AG09319 (cell line): Measurements from ENCODE around the gene LMBRD1.
"Not testable (repeated sequence)": the region's sequence is repeated elsewhere in the genome, so short reads cannot be mapped to it uniquely, and the experiment has no call there.

Experiments
- DNase-seq: peaks from one replicate; pipeline ENCODE4 v3.0.0-alpha.2; 2010; ENCODE audit warnings: low read depth; ENCODE audit errors: extremely low read depth
- TF ChIP-seq, protein P1 (sequence below): IDR thresholded peaks from 2 replicates; pipeline ENCODE4 v1.5.1; 2011; ENCODE audit warnings: low read depth, mild to moderate bottlenecking, inconsistent platforms, low read length, moderate library complexity

LMBRD1 gene

DNA sequence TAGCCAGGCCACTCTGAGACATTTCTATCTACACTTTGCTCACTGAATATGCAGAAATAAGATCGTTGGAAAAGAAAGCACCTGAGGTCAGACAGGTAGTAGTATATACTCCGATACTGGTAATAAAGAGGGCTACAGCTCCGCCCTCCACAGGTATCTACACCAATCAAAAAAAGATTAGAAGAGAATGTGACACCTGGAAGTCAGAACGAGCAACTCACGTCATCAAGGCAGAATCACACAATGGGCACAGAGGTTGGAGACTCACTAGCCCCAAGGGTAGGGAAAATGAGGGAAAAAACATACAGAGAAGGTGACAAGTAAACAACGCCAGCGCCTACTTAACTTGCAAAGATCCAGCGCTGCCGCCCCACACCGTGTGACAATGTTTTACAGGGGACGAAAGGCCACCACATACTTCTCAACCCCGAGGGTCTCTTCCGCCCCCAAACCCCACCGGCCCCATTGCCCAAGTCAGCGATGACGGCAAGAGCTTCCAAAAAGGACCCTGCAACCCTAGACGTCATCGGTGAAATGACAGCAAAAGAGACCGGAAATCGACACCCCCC is 653 bp downstream of the LMBRD1 start:
- no peak for DNase-seq
- TF ChIP-seq, protein P1, sequence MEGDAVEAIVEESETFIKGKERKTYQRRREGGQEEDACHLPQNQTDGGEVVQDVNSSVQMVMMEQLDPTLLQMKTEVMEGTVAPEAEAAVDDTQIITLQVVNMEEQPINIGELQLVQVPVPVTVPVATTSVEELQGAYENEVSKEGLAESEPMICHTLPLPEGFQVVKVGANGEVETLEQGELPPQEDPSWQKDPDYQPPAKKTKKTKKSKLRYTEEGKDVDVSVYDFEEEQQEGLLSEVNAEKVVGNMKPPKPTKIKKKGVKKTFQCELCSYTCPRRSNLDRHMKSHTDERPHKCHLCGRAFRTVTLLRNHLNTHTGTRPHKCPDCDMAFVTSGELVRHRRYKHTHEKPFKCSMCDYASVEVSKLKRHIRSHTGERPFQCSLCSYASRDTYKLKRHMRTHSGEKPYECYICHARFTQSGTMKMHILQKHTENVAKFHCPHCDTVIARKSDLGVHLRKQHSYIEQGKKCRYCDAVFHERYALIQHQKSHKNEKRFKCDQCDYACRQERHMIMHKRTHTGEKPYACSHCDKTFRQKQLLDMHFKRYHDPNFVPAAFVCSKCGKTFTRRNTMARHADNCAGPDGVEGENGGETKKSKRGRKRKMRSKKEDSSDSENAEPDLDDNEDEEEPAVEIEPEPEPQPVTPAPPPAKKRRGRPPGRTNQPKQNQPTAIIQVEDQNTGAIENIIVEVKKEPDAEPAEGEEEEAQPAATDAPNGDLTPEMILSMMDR = no peak

DNA sequence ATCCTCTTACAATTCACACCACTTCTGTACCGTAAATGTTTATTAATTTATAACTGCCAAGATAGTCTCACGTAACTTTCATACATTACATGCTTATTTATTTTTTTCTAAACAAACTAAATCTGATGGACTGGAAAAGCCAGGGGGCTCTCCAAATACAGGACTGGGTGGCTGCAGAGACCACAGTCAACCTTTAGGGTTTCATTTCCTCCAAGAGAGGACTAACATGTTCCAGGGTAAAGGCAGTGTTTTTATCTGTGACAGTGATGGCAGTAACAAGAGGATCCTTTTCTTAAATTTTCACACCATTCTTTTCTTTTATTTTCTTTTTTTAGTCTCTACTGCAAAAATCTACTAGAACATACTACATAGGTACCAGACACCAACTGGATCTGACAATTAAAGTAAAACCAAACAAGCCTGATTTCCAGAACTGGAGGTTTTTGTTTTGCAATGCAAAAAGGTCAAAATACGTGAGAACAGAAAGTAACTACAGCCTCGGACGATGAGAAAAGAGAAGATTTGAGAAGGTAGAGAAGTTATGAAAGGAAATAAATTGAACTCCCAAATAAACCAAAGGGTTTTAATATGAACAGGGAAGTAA is 1.2 kb downstream of the LMBRD1 start:
- DNase-seq = no peak
- TF ChIP-seq, protein P1 = no peak; the same call in 1 of the 2 replicates

DNA sequence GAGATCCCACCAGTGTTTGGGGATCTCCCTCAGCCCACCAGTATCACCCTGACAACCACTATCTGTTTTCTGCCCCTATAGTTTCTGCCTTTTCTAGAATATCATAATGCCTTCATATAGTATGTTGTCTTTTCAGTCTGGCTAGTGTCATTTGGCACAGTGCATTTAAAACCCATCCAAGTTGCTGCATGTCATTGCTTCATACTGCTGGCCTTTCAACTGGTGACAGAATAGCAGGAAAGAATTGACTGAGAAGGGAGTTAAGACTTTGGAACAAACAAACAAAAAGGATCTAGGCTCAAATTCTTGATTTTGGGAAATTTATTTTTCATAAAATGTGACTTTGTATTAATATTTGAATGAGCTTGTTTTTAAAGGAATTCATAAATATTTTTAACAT is 4.5 kb downstream of the LMBRD1 start:
- DNase-seq = no peak
- TF ChIP-seq, protein P1 = no peak

DNA sequence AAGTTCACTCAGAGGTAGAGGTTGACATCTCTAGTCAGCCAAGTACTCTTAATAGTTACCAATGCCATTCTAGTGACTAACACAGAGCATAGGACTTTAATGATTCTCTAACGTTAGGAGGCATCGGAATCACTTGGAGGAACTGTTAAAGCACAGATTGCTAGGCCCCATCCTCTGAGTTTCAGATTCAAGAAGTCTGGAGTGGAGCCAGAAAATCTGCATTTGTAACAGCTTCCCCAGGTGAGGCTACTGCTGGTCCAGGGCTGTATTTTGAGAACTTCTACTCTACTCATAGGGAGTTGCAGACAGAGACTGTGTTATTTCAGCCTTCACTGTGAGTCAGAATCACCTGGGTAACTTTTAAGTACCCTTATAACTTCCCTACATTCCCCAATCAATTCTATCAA is 5.7 kb downstream of the LMBRD1 start:
- TF ChIP-seq, protein P1 = no peak
- no peak for DNase-seq

DNA sequence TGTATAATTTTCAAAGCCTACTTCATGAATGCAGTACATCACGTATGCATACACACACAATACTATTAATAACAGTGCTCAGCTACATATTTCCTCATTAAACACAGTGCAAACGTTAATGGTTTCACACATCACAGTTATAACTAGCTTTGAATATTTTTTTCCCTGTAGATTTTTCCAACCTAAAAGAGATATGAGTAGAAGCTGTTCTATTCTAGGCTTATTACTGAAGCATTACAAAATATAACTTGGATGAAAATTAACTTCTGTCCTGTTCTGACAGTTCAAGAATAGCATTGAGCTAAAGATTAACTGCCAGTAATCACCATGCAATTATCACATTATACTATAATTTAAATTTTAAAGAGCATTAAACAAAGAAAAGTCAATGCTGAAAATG is 6.2 kb downstream of the LMBRD1 start:
- TF ChIP-seq, protein P1 = no peak
- DNase-seq = no peak

DNA sequence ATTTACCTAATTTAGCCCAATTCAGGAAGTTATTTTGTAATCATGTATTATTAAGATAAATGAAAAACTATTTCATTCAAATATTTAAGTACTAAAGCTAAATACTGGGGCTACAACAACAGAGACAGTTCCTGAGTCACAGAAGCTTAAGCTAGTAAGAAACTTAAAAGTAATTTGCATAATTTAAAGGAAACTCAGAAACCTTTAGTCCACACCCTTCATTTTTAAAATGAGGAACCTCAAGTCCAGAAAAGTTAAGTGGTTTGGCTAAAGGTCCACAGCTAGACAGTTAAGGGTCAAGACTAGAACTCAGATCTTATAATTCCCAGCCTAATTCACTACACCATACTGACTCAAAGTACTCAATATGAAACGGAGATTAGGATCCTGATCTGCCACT is 7.2 kb downstream of the LMBRD1 start:
- DNase-seq = no peak
- TF ChIP-seq, protein P1 = no peak

DNA sequence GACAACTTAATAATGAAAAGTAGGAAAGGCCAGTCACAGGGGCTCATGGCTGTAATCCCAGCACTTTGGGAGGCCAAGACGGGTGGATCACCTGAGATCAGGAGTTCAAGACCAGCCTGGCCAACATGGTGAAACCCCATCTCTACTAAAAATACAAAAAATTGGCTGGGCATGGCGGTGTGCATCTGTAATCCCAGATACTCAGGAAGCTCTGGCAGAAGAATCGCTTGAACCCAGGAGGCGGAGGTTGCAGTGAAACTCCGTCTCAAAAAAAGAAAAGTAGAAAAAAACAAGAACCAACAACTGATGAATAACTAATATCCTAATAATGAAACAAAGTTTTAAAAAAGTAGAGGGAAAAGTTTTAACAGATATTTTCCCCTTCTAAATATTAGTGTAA is 9.4 kb downstream of the LMBRD1 start:
- not testable (repeated sequence) for DNase-seq

DNA sequence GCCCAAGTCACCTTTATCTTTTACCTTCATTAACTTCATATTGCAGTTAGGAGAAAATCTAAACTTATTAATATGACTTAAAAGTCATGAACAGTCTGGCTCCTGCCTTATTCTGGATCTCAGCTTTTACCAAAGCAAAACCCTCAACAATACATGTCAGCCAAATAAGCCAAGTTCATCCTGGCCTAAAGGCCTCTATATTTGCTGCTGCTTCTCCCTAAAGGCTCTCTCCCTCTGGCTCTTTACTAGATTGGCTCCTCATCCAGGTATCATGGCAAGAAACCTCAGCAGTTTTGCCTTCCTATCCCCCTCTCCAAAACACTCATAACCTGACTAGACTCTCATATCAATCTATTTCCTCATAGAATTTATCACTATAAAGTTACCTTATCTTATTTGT is 11.1 kb downstream of the LMBRD1 start:
- no peak for DNase-seq
- TF ChIP-seq, protein P1 = no peak
